Nucleus accumbens (tissue), 56 donors: ENCODE data around the gene MTCL1.

Experiments
- DNase-seq, 56 donors: peaks; one replicate each; lab custom pipeline; 2025; lab: John Stamatoyannopoulos, UW

The MTCL1 gene

GRCh38 chr18:8709248-8710059, 4.1 kb downstream of the MTCL1 start:
- DNase-seq, result no peak

DNA sequence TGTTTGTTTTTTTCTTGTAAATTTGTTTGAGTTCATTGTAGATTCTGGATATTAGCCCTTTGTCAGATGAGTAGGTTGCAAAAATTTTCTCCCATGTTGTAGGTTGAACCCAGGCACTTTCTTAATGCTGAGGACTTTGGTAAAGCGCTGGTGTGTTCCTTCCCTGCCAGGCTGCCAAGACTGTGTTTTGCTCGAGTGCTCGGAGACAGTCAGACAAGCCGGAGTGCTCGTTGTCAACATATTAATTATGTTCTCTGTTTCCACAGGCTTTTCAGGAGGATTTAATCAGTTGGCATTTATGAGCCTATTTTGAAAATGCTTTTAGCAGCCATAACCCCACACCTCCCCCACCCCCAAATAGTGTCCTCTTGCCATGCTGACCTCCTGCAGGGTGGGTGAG, 6.4 kb downstream of the MTCL1 start:
- no peak for DNase-seq

GRCh38 chr18:8713691-8714090, 8.3 kb downstream of the MTCL1 start:
- no peak for DNase-seq

DNA sequence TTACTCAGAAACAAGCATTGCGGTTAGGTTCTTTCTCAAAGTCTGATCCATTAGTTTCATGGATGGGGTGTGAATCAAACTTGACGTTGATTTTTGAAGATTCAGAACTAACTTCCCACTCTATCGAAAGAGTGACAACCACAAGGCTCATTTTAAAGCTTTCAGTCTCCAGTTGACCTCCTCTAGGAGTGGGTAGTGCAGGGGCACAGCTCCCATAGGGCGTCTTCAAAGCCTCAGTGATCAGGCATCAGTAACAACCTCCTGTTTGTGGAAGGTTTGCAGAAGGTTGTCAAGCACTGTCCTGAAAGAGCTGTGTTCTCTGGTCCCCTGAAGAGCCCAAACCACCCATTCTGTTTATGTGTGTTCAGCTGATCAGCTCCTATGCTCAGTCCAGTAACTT, 10.2 kb downstream of the MTCL1 start:
- DNase-seq, result no peak

GRCh38 chr18:8717011-8717770, 11.8 kb downstream of the MTCL1 start:
- DNase-seq, result no peak

- no peak for DNase-seq
Observed at GRCh38 chr18:8718401-8718913, 13.1 kb downstream of the MTCL1 start.

DNA sequence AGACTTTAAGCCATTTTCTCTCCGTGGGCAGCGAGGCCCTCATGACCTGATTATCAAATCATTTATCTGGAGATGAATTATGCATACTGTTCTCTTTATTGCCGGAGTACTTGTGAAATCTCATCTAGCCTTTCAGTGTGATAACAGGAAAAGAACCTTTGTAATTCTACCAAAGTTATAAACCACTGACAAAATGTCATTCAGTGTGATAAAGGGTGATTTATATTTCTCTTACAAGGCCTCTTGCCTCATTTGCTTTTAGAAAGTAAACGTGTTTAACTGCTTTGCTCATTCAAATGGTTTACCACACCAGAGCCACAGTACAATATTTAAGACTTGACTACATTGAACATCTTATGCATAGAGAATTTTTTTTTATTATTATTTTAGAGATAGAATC, 13.8 kb downstream of the MTCL1 start:
- no peak for DNase-seq

DNA sequence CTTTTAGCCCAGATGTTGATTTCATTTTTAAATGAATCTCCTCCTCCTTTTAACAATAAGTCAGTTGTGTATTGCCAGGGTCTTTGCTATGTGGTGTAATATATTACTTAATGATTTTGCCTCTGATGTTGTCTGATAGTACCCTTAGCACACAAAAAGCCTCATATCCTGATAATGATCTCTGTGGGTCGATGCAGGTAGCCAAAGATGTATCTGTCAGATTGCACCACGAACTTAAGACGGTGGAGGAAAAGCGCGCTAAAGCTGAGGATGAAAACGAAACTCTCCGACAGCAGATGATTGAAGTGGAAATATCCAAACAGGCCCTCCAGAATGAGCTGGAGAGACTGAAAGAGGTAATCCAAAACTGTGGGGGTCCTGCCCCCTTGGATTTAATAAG, 14.8 kb downstream of the MTCL1 start:
- DNase-seq, result no peak

DNA sequence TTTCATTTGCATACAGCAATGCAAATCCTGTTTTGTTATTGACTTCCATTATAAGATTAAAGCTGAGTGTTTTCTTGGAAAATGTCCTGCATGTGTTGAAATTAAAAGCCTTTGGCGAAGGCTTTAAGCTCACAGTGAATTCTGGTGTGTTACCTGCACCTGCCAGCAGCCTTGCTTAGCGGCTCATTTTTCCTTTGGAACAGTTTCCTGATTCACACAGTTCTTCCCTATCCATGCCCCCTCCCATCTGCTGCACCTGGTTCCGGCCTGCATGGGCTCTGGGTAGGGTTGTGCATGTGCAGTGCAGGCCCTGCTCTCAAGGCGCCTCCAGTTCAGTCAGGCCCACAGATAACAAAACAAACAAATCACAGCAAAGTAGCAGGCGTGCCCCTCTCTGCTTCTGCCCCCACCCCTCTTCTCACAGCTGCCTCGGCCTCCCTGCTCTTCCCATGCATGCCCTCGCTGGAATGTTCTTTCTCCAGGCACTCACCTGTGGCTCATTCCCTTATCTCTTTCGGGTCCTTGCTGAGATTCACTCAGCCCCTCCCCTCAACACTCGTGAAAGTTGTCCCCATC, 15.8 kb downstream of the MTCL1 start:
- DNase-seq, result no peak

DNA sequence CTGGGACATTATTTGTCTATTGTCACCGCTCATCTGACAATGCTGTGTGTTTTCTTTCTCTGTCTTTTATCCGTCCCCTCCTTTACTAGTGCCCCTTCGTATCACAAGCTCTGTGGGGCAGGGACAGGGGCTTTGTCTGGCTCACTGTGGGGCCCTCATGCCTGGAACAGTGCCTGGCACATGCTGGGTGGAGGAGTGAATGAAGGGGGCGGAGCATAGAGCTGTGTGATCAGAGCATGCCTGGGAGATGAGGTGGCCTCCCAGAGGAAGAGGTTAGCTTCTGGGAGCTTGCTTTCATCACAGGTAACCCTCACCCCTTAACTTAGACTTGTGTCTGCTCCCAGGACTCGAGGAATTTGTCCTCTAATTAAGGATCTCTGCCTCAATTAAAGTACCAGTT, 16.4 kb downstream of the MTCL1 start:
- no peak for DNase-seq

GRCh38 chr18:8722946-8723820, 17.8 kb downstream of the MTCL1 start:
- DNase-seq, result no peak

- no peak for DNase-seq
Observed at GRCh38 chr18:8724452-8724851, 19.1 kb downstream of the MTCL1 start.

DNA sequence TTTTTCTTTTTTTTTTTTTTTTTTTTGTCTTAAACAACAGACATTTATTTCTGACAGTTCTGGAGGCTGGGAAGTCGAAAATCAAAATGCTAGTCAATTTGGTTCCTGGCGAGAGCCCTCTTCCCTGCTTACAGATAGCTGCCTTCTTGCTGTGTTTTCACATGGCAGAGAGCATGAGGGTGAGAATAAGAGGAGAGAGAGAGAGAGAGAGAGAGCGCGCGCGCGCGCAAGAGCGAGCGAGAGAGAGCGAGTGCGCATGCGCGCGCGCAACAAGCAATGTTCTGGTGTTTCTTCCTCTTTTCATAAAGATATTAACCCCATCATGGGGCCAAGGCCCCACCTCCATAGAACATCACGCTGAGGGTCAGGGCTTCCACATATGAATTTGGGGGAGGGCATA, 20.9 kb downstream of the MTCL1 start:
- DNase-seq, result no peak

GRCh38 chr18:8726963-8727705, 21.8 kb downstream of the MTCL1 start:
- DNase-seq, result no peak

DNA sequence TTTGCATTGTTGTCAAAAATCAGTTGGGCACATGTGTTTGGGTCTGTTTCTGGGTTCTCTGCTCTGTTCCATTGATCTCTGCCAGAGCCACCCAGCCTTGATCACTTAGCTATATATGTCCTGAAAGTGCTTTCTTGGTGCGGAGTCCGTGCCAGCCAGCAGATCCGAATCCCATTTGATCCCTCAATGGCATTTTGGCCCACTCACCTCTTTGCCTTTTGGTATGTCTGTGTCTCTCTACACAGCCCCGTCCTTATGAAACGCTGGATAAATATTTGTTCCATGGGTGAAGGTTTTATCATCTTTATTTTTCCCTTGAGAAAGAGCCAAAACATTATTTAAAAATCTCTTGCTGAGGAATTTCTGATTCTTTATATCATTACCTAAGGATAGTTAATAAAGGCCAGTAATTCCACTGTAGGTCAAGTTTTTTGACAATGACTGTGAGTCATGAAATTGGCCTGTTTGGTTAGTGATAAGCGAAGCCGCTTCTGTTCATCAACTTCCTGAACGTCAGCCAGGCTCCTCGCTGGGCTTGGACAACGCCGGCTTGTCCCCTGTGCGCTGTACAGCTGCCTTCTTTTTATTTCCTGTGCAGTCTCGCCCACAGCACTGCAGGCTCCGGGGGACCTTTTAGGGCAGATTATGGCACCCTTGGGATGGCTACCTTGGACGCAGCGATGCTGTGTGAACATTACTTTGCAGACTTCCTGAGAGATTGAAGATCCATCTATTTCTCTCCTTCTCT, 24.9 kb downstream of the MTCL1 start:
- peak in 1 of 56 donors; percentile 3 for DNase-seq

DNA sequence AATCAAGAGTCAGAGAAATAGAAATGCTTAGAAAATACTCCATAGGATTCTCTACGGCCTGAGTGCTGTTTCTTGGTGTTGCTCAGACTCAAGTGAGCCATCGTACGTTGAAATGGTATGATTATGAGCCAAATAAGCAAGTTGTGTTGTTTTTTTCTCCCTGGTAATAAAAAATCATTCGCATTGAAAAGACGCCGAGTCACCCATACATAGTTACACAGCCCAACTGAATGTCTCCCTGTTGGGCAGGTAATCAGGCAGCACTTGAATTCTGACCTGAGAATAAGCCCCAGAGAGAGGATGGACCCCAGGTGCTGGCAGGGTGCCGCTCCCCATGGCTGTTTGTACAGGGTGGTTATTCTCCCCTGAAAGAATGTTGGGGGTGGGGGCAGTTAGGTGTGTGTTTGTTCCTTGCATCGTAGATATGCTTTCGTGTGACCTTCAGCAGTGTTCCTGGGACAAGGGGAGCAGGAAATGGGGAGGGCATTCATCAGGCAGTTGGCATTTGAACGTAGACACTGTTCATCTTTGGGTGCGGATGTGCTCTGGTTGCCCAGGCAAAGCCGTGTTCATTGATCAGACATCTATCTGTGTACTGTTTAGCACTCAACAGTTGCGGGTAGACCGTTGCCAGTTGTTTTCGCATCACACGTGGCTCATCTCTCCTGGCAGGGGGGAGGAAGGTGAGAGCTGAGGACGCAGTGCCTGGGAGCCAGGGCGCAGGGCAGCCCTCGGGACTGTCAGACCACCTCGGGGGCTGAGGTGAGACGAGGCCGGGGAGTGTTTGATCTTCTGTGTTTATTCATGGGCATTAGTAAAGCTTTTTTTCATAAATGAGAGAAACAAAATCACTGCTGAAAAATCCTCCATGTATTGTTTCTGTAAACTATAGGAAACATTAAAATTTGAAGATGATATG, 27.3 kb downstream of the MTCL1 start:
- DNase-seq, result no peak

DNA sequence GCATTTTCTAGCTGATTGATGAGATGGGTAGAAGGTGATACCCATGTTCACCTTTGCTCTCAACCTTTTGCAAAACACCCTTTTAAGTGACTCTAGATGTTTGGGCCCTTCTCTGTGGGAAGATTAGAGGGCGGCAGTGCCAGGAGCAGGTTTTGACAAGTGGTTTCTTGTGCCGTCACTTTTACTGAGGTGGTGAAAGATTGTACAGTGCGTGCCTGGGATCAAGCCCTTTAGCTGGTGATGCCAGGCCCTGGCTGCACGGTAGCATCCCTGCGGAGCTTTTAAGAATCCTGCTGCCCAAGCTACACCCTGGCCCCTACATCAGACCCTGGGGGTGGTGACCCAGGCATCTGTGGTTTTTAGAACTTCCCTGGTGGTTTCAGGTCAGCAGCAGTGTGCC, 29.1 kb downstream of the MTCL1 start:
- DNase-seq, result no peak

GRCh38 chr18:8735274-8735673, 29.9 kb downstream of the MTCL1 start:
- no peak for DNase-seq
